K562 (cell line): ENCODE data around the gene PIP5K1B.

Experiments
- CHD7 ChIP-seq: fragments of 200-600 bp; sonication (generic); IDR thresholded peaks from one replicate; pipeline ENCODE4 v1.6.1; 2012; ENCODE audit warnings: mild to moderate bottlenecking, low read depth, low read length, inconsistent platforms
- CTCF ChIP-seq, 3 experiments: IDR thresholded peaks in 2 of 3; conservative IDR thresholded peaks in 1 of 3; 2 replicates each; pipeline ENCODE4 v1.5.1; 2011 to 2012; ENCODE audit warnings: low read length in 3 of 3, mild to moderate bottlenecking in 3 of 3, control low read depth in 2 of 3, improper control_type of control experiment in 1 of 3, inconsistent platforms in 1 of 3, low read depth in 1 of 3, mixed read lengths in 1 of 3, moderate library complexity in 1 of 3; ENCODE audit not compliant: insufficient read depth in 2 of 3
- EP300 ChIP-seq: IDR thresholded peaks from 2 replicates; pipeline ENCODE4 v1.6.1; 2012; ENCODE audit warnings: low read length, improper control_type of control experiment
- EZH2 ChIP-seq: IDR thresholded peaks from 2 replicates; pipeline ENCODE4 v1.6.1; 2012; ENCODE audit warnings: low read depth, mild to moderate bottlenecking, inconsistent platforms, low read length, borderline replicate concordance
- FOXK2 ChIP-seq, 2 experiments: fragments of 450-650 bp; IDR thresholded peaks in 1 of 2; conservative IDR thresholded peaks in 1 of 2; 2 replicates each; pipeline ENCODE4 v1.6.1; 2016; ENCODE audit warnings: low read depth in 2 of 2, mild to moderate bottlenecking in 1 of 2
- HNRNPH1 ChIP-seq: fragments of 200-400 bp; formaldehyde crosslinking; optimal IDR thresholded peaks from 2 replicates; pipeline ENCODE3; 2017; ENCODE audit warnings: low read depth, mild to moderate bottlenecking, low read length, moderate library complexity
- SIN3A ChIP-seq, 2 experiments: fragments of 150-350 bp in 1 of 2; IDR thresholded peaks; 2 replicates each; pipeline ENCODE4 v1.6.1; 2011 to 2016; ENCODE audit warnings: borderline replicate concordance in 2 of 2, low read depth in 2 of 2, low read length in 2 of 2, mild to moderate bottlenecking in 2 of 2, moderate library complexity in 2 of 2; ENCODE audit not compliant: control insufficient read depth in 1 of 2
- SMC3 ChIP-seq: conservative IDR thresholded peaks from 2 replicates; pipeline ENCODE4 v1.6.1; 2011; ENCODE audit warnings: low read depth, low read length, improper control_type of control experiment; ENCODE audit not compliant: insufficient read depth
- SRSF1 ChIP-seq: fragments of 200-400 bp; formaldehyde crosslinking; IDR thresholded peaks from 2 replicates; pipeline ENCODE4 v1.6.1; 2017; ENCODE audit warnings: mild to moderate bottlenecking, low read depth, low read length, moderate library complexity
- TCF3 ChIP-seq: sonication (generic); formaldehyde crosslinking; IDR thresholded peaks from 2 replicates; pipeline ENCODE4 v1.4.0; 2020; ENCODE audit warnings: mild to moderate bottlenecking, missing genetic modification reagents
- ZBTB1 ChIP-seq: sonication (generic); formaldehyde crosslinking; IDR thresholded peaks from 2 replicates; pipeline ENCODE4 v1.8.1; 2023; ENCODE audit warnings: missing genetic modification reagents, low read depth, mild to moderate bottlenecking, borderline replicate concordance
- ZFP30 ChIP-seq: fragments of 250-450 bp; sonication (Bioruptor Pico); IDR thresholded peaks from 2 replicates; pipeline ENCODE4 v1.8.0; 2022; ENCODE audit warnings: moderate library complexity, mild to moderate bottlenecking, inconsistent platforms, borderline replicate concordance
- ZNF449 ChIP-seq: fragments of 250-450 bp; sonication (Bioruptor Pico); IDR thresholded peaks from 2 replicates; pipeline ENCODE4 v1.8.0; 2022; ENCODE audit warnings: moderate library complexity, mild to moderate bottlenecking, inconsistent platforms
- TF ChIP-seq, protein P1 (sequence below): fragments of 450-650 bp; IDR thresholded peaks from 2 replicates; pipeline ENCODE4 v1.6.1; 2018; ENCODE audit warnings: mild to moderate bottlenecking, low read depth; ENCODE audit not compliant: partially characterized antibody

- TF ChIP-seq ZBTB1 (no peak), EP300 (no peak), CTCF (IDR thresholded peaks at IDR 0.05 in 2 of 3, conservative IDR thresholded peaks at IDR 0.05 in 1 of 3; ENCODE audit: insufficient read depth in 2 of 3, low read depth in 1 of 3, low read length in 3 of 3) (no peak), TCF3 (no peak), ZNF449 (CRISPR knock-in tag) (no peak), CHD7 (no peak), SRSF1 (no peak), SIN3A (IDR thresholded peaks at IDR 0.05; ENCODE audit: borderline replicate concordance in 2 of 2, control insufficient read depth in 1 of 2, low read depth in 2 of 2, low read length in 2 of 2) (no peak), SMC3 (no peak), EZH2 (no peak), FOXK2 (conservative IDR thresholded peaks at IDR 0.05 in 1 of 2, IDR thresholded peaks at IDR 0.05 in 1 of 2; ENCODE audit: low read depth in 2 of 2) (no peak), ZFP30 (CRISPR knock-in tag) (no peak), HNRNPH1 (no peak)
- TF ChIP-seq, protein P1, sequence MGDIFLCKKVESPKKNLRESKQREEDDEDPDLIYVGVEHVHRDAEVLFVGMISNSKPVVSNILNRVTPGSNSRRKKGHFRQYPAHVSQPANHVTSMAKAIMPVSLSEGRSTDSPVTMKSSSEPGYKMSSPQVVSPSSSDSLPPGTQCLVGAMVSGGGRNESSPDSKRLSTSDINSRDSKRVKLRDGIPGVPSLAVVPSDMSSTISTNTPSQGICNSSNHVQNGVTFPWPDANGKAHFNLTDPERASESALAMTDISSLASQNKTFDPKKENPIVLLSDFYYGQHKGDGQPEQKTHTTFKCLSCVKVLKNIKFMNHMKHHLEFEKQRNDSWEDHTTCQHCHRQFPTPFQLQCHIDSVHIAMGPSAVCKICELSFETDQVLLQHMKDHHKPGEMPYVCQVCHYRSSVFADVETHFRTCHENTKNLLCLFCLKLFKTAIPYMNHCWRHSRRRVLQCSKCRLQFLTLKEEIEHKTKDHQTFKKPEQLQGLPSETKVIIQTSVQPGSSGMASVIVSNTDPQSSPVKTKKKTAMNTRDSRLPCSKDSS: no peak
These were observed 41.0 kb upstream of the PIP5K1B start for GRCh38 chr9:68664036-68664435.
